Fibroblast of upper back skin (primary cell): Measurements from ENCODE around the gene UBE2QL1.
"Not testable (repeated sequence)": the region's sequence is repeated elsewhere in the genome, so short reads cannot be mapped to it uniquely, and the experiment has no call there.

ENCODE experiments used
- DNase-seq: peaks from one replicate; pipeline ENCODE4 v3.0.0-alpha.2; 2013

The UBE2QL1 gene

GRCh38 chr5:6501701-6502100 is 53.0 kb downstream of the UBE2QL1 start:
- no peak for DNase-seq

DNA sequence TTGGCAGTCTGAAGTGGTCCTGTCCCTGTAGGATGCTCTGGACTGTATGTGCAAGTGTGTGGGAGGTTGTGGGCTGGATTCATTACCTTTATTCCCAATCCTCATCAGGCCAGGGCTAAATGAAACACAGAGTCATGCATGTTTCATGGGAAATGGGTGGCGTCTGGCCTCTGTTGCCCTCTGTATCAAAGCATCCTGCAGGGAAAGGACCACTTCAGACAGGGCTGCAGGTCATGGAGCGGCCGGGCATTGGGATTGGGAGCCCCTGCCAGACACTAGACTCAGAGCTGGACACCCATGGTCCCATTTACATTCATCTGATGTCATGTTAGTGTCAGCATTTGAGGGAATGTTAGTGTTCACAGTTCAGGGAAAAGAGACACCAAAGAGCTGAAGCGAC is 53.8 kb downstream of the UBE2QL1 start:
- no peak for DNase-seq

- no peak for DNase-seq
Observed at GRCh38 chr5:6503342-6503741, 54.7 kb downstream of the UBE2QL1 start.

GRCh38 chr5:6504677-6505415 is 56.2 kb downstream of the UBE2QL1 start:
- DNase-seq, result peak; percentile 55

DNA sequence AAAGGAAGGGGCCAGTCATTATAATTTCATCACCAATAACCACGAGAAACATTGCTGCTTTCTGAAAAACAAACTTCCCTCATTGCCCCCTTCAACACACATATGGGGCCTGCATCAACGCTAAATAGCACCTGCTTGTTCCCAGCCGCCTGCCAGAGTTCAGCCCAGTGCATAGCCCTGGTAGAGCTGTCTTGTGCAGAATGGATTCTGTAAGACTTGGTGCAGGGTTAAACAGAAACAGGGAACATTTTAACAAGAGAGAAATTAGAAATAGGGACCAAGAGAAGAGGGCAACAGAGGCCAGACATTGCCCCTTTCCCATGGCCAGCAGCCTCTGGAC is 56.7 kb downstream of the UBE2QL1 start:
- no peak for DNase-seq

GRCh38 chr5:6505783-6506557 is 57.3 kb downstream of the UBE2QL1 start:
- DNase-seq, result no peak

- DNase-seq, result no peak
Observed at GRCh38 chr5:6506611-6507010, 58.0 kb downstream of the UBE2QL1 start.

DNA sequence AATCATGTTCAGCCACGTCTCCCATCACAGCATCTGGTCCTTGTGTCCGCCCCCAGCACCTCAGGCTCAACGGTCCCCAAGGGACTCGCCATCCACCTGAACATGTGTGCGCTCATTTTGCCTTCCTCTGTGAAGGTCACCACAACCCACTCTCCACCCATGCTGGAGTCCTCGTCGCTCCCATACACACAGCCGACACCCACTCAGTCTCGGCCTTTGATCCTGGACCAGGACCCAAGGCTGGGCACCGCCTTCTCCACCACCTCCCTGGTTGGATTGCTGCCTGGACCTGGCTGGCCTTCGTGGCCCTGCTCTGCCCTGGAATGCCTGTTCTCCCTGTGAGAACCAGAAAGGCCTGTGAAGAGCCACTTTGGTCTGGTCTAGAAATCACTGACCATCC is 60.3 kb downstream of the UBE2QL1 start:
- no peak for DNase-seq

GRCh38 chr5:6510132-6510531 is 61.5 kb downstream of the UBE2QL1 start:
- DNase-seq, result no peak

- DNase-seq, result no peak
Observed at GRCh38 chr5:6510973-6511372, 62.3 kb downstream of the UBE2QL1 start.

GRCh38 chr5:6515812-6516211 is 67.2 kb downstream of the UBE2QL1 start:
- DNase-seq, result not testable (repeated sequence)

DNA sequence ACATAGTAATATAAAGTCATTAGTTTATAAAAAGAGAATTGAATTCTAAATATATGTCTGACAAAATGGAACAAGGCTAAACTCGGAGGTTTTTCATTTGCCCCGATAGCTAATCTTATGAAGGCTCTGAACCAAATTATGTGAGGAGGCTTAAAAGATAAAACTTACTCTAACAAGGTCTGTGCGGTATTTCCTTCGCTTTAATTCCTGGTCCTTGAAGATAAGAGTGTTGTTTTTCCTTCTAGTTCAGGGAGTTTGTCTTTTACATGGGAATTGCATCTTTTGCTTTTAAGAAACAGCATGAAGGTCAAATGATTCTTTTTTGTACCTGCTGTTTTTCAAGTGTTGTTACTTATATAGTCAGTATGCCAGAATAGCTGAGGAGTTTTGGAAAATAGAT is 68.2 kb downstream of the UBE2QL1 start:
- DNase-seq, result no peak

DNA sequence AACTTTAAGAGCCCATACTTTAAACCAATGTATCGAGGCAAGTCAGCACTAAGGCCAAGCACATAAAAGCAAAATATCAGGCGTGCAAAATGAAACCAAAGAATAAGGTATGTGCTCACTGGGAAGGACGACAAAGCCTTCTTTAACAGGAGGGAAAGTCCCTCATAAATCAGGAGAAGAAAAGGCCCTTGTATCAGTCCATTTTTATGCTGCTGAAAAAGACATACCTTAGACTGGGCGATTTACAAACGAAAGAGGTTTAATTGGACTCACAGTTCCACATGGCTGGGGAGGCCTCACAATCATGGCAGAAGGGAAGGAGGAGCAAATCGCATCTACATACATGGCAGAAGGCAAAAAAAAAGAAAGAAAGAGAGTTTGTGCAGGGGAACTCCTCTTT is 68.9 kb downstream of the UBE2QL1 start:
- DNase-seq, result no peak

DNA sequence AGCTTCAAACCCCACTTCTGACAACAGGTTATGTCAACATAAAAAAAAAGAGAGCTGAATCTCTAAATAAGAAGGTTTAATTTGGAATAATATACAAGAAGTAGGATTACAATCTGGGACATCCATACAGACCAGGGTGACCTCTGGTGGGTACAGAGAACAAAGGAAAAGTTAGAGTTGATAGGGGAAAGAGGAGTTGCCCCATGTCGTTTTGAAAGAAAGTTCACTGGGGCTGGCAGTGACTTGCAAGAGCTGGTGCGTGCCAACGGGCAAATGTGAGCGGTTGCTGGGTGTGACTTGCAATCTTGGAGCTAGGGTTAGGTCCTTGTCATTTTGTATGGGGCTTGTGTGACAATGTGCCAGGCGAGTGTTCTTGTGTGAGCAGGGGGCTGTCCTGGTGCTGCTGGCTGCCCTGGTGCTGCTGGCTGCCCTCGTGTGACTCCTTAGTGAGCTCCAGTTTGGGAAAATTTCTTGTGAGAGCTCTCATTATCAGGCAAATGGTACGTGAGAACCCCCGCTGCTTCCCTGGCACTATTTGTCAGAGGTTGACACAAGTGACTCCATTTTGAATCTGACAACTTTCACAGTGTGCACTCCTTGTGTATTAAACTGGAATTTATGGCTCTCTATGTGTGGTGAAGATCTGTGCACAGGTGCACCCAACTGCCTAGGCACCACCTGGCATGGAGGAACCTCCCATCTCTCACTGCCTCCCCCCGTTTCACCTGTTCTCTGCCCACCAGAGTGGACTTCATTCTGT is 69.8 kb downstream of the UBE2QL1 start:
- DNase-seq, result no peak

DNA sequence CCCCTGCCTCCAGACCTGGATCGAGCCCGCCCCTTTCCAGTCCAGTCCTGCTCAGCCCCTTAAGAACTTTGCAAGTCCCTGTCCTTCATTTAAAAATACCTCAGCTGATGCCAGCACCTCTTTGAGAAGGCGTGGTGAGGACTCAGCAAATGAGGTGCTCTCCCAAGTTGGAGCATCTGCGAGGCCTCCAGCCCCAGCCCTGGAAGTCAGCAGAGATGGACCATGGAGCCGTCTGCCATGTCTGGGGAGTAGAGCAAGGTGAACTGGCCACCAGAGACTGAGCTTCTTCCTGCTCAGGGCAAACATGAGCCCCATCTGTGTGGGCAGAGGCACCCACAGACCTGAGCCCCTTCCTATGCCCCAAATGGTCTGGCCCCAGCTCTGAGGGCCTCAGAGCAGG is 71.5 kb downstream of the UBE2QL1 start:
- no peak for DNase-seq

DNA sequence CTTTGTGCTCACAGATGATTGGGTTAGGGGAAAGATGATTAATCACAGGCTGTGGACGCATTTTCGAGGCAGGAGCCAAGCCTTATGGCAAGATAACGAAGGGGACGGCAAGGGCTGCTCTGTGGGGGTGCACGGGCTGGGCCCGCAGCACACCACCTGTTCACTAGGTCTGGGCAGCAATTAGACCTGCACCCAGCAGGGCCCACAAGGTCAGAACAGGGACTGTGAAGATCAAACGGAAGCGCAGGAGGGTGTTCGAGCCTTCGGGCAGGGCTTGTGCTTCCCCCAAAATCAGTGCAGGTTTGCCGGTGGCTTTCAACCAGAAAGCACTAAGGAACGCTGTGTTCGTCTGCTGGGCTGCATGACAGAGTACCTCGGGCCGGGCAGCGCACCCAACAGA is 73.7 kb downstream of the UBE2QL1 start:
- no peak for DNase-seq

DNA sequence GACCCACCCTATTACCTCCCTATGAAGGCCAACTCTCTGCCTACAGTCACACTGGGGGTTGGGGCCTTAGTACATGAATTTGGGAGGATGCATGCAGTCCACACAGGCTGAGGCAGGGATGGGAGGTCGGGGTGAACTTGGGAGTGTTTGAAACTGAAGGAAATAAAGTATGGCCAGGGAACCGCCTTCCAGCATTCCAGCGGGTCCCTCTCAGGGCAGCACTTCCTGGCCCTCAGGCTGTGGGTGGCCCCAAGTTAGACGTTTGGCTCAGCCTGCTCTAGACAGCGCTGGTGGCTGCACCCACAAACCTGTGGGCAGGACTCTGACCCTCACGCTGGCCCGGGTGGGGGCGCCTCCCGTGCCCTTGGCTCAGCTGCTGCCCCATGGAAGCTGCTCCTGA is 74.3 kb downstream of the UBE2QL1 start:
- DNase-seq, result no peak

DNA sequence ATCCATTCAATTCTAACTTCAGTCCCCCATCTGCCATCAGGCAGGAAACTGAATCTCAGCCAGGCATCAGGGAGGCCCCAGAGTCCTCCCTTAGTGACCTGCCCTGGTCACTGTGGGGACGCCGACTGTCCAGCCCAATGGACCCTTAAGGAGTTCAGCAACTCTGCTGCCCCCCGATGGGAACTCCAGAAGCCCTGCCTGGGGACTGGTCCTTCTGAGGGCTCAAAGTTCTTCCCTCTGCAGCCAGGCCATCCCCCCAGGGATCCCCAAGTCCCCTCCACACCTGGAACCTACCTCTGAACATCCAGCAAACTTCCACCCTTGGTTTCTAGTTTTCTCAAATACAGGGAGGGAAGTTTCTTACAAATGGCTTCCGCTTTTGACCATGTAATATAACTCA is 76.8 kb downstream of the UBE2QL1 start:
- DNase-seq, result no peak

GRCh38 chr5:6525910-6526309 is 77.3 kb downstream of the UBE2QL1 start:
- DNase-seq, result peak; percentile 8

DNA sequence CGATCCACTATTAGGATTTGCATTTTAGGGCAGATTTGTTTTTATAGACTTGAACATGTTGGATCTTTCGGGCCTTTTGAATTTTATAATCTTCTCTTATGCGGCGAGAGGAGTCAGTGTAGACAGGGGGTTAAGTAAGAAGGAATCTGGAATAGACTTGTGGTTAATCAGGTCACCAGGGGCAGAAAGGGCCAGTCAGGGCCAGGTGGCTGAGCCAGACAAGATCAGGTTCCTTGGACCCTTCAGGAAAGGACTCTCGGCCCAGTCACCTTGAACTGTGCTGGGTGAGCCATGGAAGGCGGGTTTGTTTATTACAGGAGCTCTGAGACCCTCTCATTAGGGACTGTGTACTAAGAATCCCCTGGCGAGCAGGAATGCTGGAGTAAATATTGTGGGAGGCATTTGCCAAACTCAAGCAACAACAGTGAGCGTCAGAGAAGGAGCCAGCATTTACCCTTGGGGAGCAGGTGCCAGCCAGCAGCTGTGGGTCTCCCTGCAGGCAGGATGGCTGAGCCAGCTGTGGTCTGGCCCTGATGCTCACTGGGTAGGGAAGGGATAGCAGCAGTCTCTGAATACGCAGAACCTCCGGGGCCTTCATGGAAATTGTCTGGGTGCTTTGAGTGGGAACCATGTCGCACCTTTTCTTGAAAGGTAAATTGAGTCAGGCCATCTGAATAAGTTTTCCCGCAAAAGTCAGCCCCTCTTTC is 79.2 kb downstream of the UBE2QL1 start:
- no peak for DNase-seq

GRCh38 chr5:6535594-6535993 is 86.9 kb downstream of the UBE2QL1 start:
- no peak for DNase-seq

DNA sequence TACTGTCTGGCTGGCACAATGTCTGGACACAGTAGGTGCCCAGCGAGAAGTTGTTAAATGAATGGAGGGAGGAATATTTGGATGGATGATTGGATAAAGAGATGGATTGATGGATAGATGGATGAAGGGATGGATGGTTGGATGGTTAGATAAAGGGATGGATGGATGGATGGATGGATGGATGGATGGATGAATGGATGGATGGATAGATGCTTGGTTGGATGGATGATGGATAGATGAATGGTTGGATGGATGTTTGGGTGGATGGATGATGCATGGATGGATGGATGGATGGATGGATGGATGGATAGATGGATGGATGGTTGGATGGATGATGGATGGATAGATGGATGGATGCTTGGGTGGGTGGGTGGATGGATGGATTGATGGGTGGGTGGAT is 90.4 kb downstream of the UBE2QL1 start:
- DNase-seq, result no peak

- DNase-seq, result no peak
Observed at GRCh38 chr5:6540111-6540827, 91.6 kb downstream of the UBE2QL1 start.
